ENCODE measurements around the gene RPL10A. TPM values are rescaled to one million over a fixed set of nuclear protein-coding genes. Genes with fewer than 3 reads are reported as not detected.
"Not testable (repeated sequence)": the region's sequence is repeated elsewhere in the genome, so short reads cannot be mapped to it uniquely, and the experiment has no call there.

RPL10A gene
- total RNA-seq, 1 donor from 2014 or later: 432 TPM

DNA sequence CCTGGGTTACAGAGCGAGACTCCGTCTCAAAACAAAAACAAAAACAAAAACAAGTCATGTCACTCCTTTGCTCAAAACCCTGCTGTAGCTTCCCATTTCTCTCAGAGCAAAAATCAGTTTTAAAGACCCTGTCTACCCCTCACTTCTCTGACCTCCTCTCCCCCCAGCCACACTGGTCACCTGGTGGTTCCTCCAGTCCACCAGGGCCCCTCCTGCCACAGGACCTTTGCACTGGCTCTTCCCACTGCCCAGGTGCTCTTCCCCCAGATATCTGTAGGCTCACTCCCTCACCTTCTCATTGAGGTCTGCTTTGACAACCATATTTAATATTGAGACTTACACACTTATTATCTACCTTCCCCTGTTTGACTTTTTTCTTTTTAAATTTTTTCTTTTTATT, 33.6 kb downstream of the RPL10A start:
- intact Hi-C loops (cut with DNase I): no loop called here

DNA sequence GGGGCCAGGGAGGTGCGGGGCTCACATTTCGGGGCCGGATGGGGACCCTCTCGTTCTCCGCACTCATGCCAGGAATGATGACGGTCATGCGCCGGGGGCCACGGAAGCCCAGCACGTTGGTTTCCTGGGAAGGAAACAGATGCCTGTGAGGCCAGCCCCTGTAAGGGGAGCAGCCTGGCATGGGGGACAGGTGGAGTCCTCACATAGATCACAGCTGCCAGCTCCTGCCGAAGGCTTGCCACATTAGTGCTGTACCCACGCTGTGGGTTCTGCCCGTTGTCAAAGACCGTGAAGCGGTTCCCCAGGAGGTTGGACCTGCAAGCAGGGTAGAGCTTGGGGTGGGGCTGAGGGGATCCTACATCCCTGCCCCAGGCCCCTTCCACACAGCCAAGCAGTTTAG, 35.3 kb downstream of the RPL10A start:
- intact Hi-C loops (cut with DNase I): no loop called here
- DNase-seq (ENCODE audit: low spot score): no peak

More for the DNA sequence above, 33.6 kb downstream of the RPL10A start:
- no peak for DNase-seq (ENCODE audit: low spot score)

DNA sequence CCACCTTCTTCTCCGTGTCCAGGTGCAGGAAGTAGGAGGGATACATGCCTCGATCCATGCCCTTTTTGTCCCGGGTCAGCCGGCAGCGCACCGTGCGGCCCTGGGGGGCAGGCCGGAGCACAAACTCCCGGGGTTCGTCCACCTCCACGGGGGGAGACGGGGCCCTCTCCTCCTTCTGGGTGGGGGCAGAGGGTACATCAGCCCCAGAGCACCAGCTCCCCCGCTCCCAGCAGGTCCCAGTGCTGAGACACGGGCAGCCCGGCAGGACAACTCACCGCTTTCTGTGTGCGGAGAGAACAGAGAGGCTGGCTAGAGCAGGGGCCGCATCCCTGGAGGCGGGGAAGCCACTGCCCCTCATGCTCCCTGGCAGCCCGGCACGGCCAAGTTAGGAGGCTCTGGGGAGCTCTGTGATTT, 37.8 kb downstream of the RPL10A start:
- DNase-seq (ENCODE audit: low spot score): no peak
- intact Hi-C loops (cut with DNase I): no loop called here

DNA sequence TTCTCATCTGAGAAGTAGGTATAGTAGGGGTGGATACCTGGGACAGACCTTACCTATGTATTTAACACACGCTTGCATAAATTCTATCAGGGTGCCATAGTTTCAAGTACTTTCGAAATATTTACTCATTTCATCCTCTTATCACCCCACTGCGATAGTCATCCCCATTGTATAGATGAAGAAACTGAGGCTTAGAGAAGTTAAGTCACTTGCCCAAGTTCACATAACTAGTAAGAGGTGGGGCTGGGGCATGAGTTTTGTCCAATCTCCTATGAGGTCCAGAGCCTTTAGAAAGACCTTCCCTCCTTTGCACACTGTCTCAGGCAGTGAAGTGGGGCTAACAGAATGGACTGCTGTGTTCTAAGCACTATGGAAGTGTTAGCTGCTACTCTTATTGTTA, 38.3 kb downstream of the RPL10A start:
- no peak for DNase-seq (ENCODE audit: low spot score)
- intact Hi-C loops (cut with DNase I): no loop called here

DNA sequence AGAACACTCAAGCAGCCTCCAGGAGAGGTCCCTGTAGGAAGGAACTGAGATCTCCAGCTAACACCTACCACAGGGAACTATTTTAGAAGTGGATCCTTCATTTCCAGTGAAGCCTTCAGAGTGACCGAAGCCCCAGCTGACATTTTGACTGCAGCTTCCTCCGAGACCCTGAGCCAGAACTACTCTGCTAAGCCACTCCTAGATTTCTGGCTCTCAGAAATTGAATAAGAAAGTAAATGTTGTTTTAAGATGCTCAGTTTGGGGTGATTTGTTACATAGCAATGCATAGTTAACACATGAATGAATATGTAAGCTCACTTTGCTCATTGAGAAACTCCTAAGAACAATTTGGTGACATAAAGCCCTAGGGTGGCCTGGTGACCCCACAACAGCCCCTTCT, 39.0 kb downstream of the RPL10A start:
- intact Hi-C loops (cut with DNase I): no loop called here
- no peak for DNase-seq (ENCODE audit: low spot score)

DNA sequence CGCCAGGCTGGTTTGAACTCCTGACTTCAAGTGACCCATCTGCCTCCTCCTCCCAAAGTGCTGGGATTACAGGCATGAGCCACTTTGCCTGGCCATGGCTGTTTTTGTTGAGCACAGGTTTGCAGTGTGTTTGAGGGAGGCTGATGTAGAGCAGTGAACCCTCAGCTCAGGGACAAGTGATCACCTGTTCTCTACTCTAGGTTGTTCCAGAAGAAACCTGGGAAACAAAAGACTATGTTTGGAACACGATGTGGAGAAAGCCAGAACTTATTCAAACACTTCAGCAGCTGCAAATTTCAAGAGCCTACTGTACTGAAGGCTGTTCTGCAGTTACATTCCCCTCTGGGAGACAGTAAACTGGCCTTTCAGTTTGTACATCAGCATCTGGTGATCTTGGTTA, 39.8 kb downstream of the RPL10A start:
- intact Hi-C loops (cut with DNase I): no loop called here

DNA sequence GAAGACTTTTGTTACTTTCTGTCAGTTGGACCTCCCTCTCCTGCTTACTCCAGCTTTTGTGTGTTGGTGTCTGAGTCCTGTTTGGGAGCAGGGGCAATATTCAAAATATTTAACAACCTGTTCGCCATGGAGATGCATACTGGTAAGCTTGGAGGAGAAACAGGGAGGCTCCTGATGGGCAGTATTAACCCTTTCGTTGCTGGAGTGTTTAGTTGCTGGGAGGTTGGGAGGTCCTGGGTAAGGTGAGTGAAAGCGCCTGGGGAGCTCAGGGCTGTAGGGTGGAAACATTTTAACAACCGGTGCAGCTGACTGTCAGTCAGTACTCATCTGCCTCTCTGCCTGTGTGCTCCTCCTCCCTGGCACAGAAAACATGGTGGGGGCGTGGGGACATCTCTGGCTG, 40.3 kb downstream of the RPL10A start:
- intact Hi-C loops (cut with DNase I): no loop called here

More for the DNA sequence above, 39.8 kb downstream of the RPL10A start:
- DNase-seq (ENCODE audit: low spot score): no peak

DNA sequence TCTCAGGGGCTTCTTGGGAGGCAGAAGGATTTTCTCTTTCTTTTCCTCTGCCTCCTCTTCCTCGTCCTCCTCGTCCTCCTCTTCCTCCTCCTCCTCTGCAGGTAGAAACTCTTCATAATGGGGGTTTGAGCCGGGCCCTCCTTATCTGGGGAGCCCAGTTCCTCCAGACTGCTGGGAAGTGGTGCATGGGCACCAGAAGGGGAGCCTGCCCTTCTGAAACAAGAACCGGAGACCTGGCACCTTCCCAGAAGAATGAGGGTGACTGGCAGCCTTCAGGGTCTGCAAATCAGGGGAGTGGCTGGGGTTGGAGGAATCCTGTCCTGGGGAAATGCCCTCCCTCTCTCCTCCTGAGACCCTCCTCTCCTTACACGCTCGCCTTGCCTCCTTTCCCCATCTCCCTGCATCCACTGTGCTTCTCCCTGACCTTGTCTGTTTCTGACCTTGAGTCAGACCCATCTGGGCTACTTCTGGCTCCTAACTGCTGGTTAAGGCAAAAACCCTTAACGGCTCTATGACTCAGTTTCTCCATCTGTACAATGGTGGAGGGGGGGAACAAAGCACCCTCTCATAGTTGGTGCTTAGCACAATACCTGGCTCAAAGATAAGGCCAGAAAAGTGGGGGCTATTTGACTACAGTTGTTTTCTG, 42.8 kb downstream of the RPL10A start:
- DNase-seq (ENCODE audit: low spot score): no peak
- intact Hi-C loops (cut with DNase I): no loop called here

More for the DNA sequence above, 40.3 kb downstream of the RPL10A start:
- no peak for DNase-seq (ENCODE audit: low spot score)

DNA sequence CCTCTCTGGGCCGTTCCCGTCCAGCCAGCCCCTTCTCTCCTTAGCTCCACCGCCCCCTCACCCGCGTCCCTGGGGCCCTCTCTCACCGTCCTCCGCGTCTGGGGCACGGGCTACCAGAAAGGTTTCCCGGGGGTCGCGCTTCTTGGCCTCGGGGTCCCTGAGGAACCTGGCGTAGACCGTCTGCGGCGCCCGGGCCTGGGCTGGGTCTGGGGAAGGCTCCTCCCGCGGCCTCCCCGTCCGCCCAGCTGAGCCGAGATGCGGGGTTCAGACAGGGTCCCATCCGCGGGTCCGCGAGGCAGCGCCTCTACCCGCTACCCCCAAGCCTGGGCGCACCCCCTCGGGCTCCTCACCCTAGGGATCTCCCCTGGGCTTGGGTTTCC, 43.4 kb downstream of the RPL10A start:
- DNase-seq (ENCODE audit: low spot score): no peak
- intact Hi-C loops (cut with DNase I): no loop called here

DNA sequence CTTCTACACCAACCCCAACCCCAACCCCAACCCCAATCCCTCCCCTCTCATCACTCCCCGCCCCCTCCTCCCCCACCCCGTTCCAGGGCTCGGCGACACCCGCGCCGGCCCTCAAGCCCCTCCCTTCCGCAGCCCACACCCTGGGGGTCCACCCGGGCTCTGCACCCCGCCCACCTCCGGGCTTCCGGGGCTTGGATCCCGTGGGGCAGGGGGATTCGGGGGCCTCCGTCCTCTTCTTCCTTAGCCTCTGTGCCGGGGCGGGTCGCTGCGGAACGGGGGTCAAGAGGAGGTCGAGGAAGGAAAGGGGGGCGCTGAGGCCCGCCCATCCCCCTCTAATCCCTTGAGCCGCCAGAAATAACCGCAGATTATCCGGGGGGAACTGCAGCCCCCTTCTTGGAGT, 43.8 kb downstream of the RPL10A start:
- intact Hi-C loops (cut with DNase I): no loop called here
- no peak for DNase-seq (ENCODE audit: low spot score)

DNA sequence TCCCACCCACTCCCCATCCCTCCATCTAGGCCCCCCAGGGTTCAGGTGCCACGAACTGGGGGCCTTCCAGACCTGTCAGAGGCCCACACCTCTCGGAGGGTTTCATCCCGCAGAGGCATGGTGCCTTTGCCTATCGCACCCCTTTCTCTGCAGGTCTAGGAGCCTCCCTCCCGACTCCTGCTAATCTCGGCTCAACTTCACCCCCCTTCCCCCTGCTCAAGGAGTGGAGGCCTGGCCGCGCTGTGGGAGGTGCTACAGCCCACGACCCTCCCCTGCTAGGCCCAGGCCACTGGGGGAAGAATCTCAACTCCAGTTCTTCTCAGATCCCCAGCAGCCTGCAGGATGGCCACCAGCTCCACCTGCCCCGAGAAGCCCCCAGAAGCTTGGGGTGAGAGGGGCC, 44.5 kb downstream of the RPL10A start, which contains the start of gene TULP1:
Gene TULP1 (minus strand): TSS at position 157 of the 400 bp plus-strand sequence. CDS start 38 bp downstream, at position 119.
- intact Hi-C loops (cut with DNase I): no loop called here

DNA sequence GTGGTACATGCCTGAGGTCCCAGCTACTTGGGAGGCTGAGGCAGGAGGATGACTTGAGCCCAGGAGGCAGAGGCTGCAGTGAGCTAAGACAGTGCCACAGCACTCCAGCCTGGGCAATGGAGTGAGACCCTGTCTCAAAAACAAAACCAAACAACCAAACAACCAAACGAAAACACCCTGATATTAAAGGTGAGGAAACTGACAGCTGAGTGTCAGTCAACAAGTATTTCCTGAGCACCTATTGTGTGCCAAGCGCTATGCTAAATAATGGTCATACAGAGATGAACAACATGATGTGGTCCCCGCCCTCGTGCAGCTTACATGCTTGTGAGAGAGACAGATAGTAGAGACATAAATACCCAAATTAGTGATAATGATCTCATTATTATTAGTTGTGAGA, 46.4 kb downstream of the RPL10A start:
- intact Hi-C loops (cut with DNase I): no loop called here

More for the DNA sequence above, 44.5 kb downstream of the RPL10A start, which contains the start of gene TULP1:
- no peak for DNase-seq (ENCODE audit: low spot score)

DNA sequence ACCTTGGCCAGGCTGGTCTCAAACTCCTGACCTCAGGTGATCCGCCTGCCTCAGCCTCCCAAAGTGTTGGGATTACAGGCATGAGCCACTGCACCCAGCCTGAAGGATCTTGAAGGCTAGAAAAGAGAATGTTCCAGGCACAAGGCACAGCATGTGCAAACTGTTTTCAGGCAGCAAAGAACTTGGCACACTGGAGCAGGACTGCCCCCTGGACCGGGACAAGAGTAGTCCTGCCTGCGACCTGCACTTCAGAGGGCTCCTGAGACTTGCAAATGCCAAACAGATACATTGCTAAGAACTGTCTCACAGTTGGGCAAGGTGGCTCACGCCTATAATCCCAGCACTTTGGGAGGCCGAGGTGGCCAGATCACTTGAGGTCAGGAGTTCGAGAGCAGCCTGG, 47.7 kb downstream of the RPL10A start:
- intact Hi-C loops (cut with DNase I); DNase-seq (ENCODE audit: low spot score): not testable (repeated sequence)

More for the DNA sequence above, 46.4 kb downstream of the RPL10A start:
- no peak for DNase-seq (ENCODE audit: low spot score)

DNA sequence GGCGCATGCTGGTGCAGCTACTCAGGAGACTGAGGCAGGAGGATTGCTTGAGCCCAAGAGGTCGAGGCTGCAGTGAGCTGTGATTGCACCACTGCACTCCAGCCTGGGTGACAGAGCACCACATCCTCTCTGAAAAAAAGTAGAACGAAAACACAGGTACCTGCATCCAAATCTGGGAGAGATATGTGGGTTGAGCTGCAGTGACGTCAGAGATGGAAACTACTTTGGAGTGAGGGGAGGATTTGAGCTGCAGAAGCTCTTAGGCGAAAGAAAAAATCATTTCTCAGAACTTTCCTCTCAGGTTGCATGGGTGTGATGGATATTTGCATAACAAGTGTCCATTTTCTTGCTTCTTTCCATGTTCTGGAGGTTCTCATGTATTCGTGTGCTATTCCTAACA, 48.5 kb downstream of the RPL10A start:
- intact Hi-C loops (cut with DNase I): no loop called here
- no peak for DNase-seq (ENCODE audit: low spot score)

DNA sequence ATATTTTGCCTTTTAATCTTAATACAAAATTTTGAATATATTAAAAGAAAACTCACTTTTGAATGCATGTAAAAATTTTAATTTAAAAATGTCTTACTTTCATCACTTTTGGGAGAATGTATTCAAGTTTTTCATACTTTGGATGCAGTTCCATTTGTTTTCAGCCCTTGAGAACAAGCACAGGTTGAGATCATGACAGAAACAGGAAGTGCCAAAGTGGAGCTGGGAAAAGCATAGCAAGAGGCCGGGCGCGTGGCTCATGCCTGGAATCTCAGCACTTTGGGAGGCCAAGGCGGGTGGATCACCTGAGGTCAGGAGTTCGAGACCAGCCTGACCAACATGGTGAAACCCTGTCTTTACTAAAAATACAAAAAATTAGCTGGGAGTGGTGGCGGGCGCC, 49.8 kb downstream of the RPL10A start:
- intact Hi-C loops (cut with DNase I); DNase-seq (ENCODE audit: low spot score): not testable (repeated sequence)

DNA sequence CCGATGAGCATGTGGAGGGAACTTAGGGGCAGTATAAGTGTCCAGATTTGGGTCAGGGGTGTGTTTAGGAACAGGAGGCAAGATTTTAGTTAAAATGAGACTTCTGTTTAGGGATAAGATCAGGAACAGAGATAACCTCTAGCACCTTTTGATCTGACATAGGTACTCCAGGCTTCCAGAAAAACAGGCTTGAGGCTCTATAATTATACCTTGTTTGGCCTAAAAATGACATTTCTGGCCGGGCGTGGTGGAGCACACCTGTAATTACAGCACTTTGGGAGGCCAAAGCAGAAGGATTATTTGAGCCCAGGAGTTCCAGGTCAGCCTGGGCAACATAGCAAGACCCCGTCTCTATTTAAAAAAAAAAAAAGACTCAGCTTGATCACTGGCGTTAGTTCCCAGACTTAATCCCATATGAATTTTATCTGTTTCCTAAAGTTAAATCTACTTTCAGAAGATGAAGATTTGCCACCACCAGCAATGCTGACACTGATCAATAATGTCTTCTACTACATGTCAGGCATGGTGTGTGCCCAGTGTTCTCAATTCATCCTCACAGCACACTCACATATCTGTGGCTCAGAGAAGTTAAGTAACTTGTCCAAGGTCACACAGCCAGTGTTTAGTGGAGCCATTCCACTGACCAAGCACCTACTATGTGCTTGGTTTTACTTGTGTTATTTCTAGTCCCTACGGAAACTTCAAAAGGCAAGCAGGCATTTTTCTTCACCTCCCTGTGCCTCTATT, 50.5 kb downstream of the RPL10A start:
- intact Hi-C loops (cut with DNase I): no loop called here
- no peak for DNase-seq (ENCODE audit: low spot score)

DNA sequence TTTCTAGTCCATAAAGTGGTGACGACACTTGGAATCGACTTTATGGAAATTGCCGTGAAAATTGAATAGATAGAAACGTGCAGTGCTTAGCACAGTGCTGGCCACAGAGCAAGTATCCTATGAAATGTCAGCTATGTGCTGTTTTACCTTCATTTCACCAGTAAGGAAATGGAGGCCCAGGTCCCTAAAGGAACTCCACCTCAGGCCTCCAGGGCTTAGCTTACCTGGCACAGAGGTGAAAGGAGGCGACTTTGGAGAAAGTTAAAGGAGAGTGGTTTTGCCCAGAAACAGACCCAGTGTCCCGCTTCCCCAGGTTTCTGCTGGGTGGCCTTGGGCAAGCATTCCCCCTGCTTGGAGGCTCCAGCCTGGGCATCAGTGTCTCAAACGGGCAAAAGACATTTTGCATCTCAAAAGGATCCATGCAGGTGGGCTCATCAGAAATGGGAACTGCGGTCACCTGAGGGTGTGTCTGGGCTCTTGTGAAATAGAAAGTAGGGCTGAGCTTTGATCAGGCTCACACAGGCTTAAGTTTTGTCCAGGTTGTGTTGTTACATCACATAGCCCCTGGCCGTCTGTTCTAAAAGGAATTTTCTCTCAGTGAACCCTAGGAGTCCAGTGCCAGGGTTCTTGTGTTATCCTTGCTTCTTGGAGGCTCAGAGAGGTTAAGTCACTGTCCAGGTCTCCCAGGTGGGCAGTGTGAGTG, 51.3 kb downstream of the RPL10A start:
- intact Hi-C loops (cut with DNase I): loop anchor here (5.0 kb wide), 1 partner anchor 63 kb away; no protein-coding TSS in a partner anchor
- DNase-seq (ENCODE audit: low spot score): no peak

All from cardiac septum (tissue), 1 donor.